Measurements from ENCODE around the gene CTAGE8. TPM values are rescaled to one million over a fixed set of nuclear protein-coding genes. Genes with fewer than 3 reads are reported as not detected.
"Not testable (repeated sequence)": the region's sequence is repeated elsewhere in the genome, so short reads cannot be mapped to it uniquely, and the experiment has no call there.

The CTAGE8 gene
- total and polyA plus RNA-seq, 10 of the 15 experiments (the other 5 are each of a cell fraction or from before 2014, with no cell fraction given), result 0.09 to 1.5 (median 0.65) TPM

DNA sequence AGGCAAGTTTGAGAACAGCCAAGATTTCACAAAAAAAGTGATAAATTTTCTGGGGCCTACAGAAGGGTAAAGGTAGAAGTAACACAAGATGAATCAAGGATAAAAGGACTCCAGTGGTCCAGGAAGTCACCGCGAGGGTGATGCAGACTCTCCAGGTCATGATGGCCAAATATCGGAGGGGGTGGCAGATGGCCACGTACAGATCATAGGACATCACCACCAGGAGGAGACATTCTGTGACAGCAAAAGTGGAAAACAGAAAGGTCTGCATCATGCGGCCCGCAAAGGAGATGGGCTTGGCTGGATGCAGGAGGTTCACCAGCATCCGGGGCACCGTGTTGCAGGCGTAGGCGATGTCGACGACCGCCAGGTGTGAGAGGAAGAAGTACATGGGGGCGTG is 10.0 kb downstream of the CTAGE8 start:
- H4K20me1 ChIP-seq (ENCODE audit: control insufficient read depth, insufficient read depth); H3K79me2 ChIP-seq (ENCODE audit: control insufficient read depth, insufficient read depth, low read length); ATAC-seq; H2AFZ ChIP-seq (ENCODE audit: control insufficient read depth, low read depth, low read length); POLR2A ChIA-PET; FAIRE-seq; H3K9ac ChIP-seq (ENCODE audit: control insufficient read depth, insufficient read depth, low read length); H3K36me3 ChIP-seq (ENCODE audit: control insufficient read depth in 2 of 2, insufficient read depth in 2 of 2, low read length in 1 of 2); H3K27me3 ChIP-seq (replicated peaks in 1 of 2; ENCODE audit: control insufficient read depth in 2 of 2, insufficient read depth in 2 of 2, low read length in 1 of 2); H3K27ac ChIP-seq (ENCODE audit: control insufficient read depth, insufficient read depth); CTCF ChIA-PET; H3K4me3 ChIP-seq; in situ Hi-C loops (cut with MboI); H3K9me3 ChIP-seq (replicated peaks; ENCODE audit: control insufficient read depth, insufficient read depth, low read length); intact Hi-C loops (cut with micrococcal nuclease; ENCODE audit: unreplicated experiment); H3K4me2 ChIP-seq (ENCODE audit: control insufficient read depth, insufficient read depth); RAD21 ChIA-PET (ENCODE audit: unreplicated experiment); H3K4me1 ChIP-seq (ENCODE audit: control insufficient read depth, insufficient read depth, low read length); BruUV-seq (replicated peaks); SMC1A ChIA-PET (ENCODE audit: uncharacterized antibody, unreplicated experiment); DNase-seq (ENCODE audit: low read depth, low spot score): not testable (repeated sequence)
- no CpG with 5 or more reads among the region's 14 CpGs for WGBS (ENCODE audit: insufficient coverage, insufficient replicate concordance, low lambda C conversion rate, missing lambda C conversion rate)

DNA sequence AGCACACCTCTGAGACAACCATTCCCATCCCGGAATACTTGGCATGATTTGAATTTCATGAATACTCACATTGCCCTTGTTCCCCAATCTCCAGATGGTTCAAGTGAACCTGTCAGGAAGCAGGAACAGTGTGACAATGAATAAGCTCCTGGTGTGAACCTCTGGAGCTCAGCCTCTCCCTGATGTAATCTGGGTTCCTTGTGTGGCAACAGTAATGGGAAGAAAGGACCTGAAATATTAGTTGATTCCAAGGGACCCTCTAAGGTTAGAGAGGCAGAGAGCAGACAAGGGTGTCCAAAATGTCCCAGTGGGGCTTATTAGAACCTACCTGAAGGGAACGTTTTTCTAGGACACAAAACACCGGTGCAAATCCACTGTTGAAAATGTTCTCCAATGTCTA is 13.0 kb downstream of the CTAGE8 start:
- RAD21 ChIA-PET (ENCODE audit: unreplicated experiment), result no interaction called here
- Histone ChIP-seq H2AFZ (ENCODE audit: control insufficient read depth, low read depth, low read length) (no peak overlapping the region), H3K4me2 (ENCODE audit: control insufficient read depth, insufficient read depth) (no peak overlapping the region), H3K79me2 (ENCODE audit: control insufficient read depth, insufficient read depth, low read length) (no peaks in the 10 kb centered on the region), H3K9me3 (replicated peaks; ENCODE audit: control insufficient read depth, insufficient read depth, low read length) (no peaks in the 10 kb centered on the region), H4K20me1 (ENCODE audit: control insufficient read depth, insufficient read depth) (no peaks in the 10 kb centered on the region), H3K4me1 (ENCODE audit: control insufficient read depth, insufficient read depth, low read length) (no peaks in the 10 kb centered on the region), H3K27ac (ENCODE audit: control insufficient read depth, insufficient read depth) (no peak overlapping the region), H3K36me3 (ENCODE audit: control insufficient read depth in 2 of 2, insufficient read depth in 2 of 2, low read length in 1 of 2) (no peaks in the 10 kb centered on the region), H3K9ac (ENCODE audit: control insufficient read depth, insufficient read depth, low read length) (no peak overlapping the region), H3K4me3 (no peak overlapping the region), H3K27me3 (replicated peaks in 1 of 2; ENCODE audit: control insufficient read depth in 2 of 2, insufficient read depth in 2 of 2, low read length in 1 of 2) (no peaks in the 10 kb centered on the region)
- SMC1A ChIA-PET (ENCODE audit: uncharacterized antibody, unreplicated experiment), result no interaction called here
- no TSS peak for BruUV-seq (replicated peaks)
- DNase-seq (ENCODE audit: low read depth, low spot score) (no peak), FAIRE-seq (no peak), ATAC-seq (no peak)
- in situ Hi-C loops (cut with MboI), result no loop called here
- WGBS (ENCODE audit: insufficient coverage, insufficient replicate concordance, low lambda C conversion rate, missing lambda C conversion rate), result 37% methylated on average over 3 of the region's 3 CpGs
- POLR2A ChIA-PET, result no interaction called here
- CTCF ChIA-PET, result no interaction called here
- intact Hi-C loops (cut with micrococcal nuclease; ENCODE audit: unreplicated experiment), result no loop called here
- TF ChIP-seq, protein P1, sequence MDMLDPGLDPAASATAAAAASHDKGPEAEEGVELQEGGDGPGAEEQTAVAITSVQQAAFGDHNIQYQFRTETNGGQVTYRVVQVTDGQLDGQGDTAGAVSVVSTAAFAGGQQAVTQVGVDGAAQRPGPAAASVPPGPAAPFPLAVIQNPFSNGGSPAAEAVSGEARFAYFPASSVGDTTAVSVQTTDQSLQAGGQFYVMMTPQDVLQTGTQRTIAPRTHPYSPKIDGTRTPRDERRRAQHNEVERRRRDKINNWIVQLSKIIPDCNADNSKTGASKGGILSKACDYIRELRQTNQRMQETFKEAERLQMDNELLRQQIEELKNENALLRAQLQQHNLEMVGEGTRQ (IDR thresholded peaks at IDR 0.05; ENCODE audit: borderline replicate concordance, low read depth, low read length), result no peak
- TF ChIP-seq HCFC1 (IDR thresholded peaks at IDR 0.05; ENCODE audit: low read length) (no peak), ZZZ3 (IDR thresholded peaks at IDR 0.05; ENCODE audit: control insufficient read depth, insufficient read length, low read depth) (no peak), SRF (IDR thresholded peaks at IDR 0.05; ENCODE audit: low read depth in 2 of 2, low read length in 2 of 2) (no peak), RAD51 (IDR thresholded peaks at IDR 0.05) (no peak), MTA2 (IDR thresholded peaks at IDR 0.05; ENCODE audit: low read depth) (no peak), NFYB (IDR thresholded peaks at IDR 0.05; ENCODE audit: insufficient read depth, low read depth, low read length) (no peak), MYC (IDR thresholded peaks at IDR 0.05; ENCODE audit: insufficient read depth, insufficient read length, insufficient replicate concordance, low read length, severe bottlenecking) (no peak), ZNF217 (IDR thresholded peaks at IDR 0.05) (no peak), RCOR1 (conservative IDR thresholded peaks at IDR 0.05; ENCODE audit: low read depth, low read length) (no peak), ZNF384 (IDR thresholded peaks at IDR 0.05; ENCODE audit: borderline replicate concordance, low read depth, low read length) (no peak), POLR2A (IDR thresholded peaks at IDR 0.05; ENCODE audit: low read depth, low read length) (no peak), SIN3A (IDR thresholded peaks at IDR 0.05; ENCODE audit: low read depth, low read length) (no peak), SMARCA5 (IDR thresholded peaks at IDR 0.05) (no peak)
- TF ChIP-seq, protein P2, sequence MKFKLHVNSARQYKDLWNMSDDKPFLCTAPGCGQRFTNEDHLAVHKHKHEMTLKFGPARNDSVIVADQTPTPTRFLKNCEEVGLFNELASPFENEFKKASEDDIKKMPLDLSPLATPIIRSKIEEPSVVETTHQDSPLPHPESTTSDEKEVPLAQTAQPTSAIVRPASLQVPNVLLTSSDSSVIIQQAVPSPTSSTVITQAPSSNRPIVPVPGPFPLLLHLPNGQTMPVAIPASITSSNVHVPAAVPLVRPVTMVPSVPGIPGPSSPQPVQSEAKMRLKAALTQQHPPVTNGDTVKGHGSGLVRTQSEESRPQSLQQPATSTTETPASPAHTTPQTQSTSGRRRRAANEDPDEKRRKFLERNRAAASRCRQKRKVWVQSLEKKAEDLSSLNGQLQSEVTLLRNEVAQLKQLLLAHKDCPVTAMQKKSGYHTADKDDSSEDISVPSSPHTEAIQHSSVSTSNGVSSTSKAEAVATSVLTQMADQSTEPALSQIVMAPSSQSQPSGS (IDR thresholded peaks at IDR 0.05; ENCODE audit: low read length), result no peak
- TF ChIP-seq, protein P3, sequence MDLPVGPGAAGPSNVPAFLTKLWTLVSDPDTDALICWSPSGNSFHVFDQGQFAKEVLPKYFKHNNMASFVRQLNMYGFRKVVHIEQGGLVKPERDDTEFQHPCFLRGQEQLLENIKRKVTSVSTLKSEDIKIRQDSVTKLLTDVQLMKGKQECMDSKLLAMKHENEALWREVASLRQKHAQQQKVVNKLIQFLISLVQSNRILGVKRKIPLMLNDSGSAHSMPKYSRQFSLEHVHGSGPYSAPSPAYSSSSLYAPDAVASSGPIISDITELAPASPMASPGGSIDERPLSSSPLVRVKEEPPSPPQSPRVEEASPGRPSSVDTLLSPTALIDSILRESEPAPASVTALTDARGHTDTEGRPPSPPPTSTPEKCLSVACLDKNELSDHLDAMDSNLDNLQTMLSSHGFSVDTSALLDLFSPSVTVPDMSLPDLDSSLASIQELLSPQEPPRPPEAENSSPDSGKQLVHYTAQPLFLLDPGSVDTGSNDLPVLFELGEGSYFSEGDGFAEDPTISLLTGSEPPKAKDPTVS (IDR thresholded peaks at IDR 0.05; ENCODE audit: low read depth, low read length), result no peak
